Measurements from ENCODE around the gene NEIL1.
"Not testable (repeated sequence)": the region's sequence is repeated elsewhere in the genome, so short reads cannot be mapped to it uniquely, and the experiment has no call there.

NEIL1 gene

DNA sequence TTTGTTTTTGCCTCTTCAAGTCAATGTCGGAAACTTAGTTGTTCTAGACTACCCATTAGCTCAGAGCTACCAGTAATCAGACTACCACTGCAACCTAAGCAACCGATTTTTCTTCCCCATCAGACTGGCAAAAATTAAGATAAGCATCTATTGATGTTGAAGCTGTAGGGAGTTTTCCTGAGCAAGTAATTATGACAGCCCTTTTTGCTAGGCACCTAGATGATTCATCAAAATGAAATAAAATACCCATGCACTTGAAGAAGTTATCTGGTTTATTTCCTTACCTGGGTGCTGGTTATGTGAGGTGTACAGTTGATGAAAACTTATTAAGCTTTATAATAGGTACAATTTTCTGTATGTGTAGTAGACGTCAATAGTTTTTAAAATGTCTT, 11.5 kb upstream of the NEIL1 start:
- no peak for DNase-seq

DNA sequence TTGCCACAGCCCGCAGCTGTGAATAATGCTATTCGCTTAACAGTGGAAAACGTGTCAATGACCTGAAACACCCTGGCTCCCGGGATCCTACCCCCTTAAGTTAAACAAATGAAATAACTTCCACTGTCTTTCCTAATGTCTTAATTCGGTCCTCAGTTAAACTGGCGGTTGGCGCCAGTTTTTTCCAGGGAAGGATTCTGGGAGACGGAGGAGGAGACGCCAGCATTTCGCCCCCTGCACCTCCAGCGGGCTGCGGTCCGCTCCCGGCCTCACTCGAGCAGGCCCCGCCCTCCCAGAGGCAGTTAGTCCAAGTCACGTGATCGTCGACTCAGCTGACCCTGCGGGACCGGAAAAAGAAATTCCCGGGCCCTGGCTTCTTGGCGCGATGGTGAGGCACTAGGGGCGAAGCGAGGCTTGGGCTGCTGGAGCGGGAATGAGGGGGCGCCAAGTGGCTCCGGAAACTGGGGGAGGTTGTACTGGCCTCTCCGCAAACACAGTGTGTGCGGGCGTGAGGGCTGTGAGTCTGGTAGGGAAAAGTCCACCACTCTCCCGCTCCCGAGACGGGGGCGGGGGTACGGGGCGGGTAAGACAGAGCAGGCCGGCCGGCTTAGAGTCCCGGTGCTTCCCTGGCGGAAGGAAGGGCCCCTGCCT, 11.0 kb upstream of the NEIL1 start, which contains the start of gene COMMD4:
Gene COMMD4 (plus strand): TSS at position 359 of the 651 bp plus-strand sequence. CDS start 27 bp downstream, at position 386.
- DNase-seq: peak; percentile 67

DNA sequence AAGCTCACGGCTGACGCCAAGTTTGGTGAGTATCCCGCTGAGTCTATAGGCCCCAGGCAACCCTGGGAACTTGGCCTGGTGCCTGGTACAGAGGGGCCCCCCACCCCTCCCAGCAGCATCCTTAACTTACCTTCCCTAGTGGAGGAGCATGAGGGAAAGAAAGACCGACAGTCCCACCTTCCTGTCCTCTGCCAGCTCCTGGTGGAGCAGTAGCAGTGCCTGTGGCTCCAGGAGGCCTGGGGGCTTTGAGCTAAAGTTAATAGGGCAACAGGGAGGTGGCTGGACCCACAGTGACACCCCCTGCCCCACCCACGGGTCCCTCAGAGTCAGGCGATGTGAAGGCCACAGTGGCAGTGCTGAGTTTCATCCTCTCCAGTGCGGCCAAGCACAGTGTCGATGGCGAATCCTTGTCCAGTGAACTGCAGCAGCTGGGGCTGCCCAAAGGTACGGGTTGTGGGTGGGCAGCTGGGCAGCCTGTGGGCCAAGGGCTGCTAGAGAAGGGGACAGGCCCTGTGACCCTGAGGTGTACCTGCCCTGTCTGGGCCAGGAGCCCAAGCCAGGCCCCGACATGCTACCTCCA, 8.1 kb upstream of the NEIL1 start:
- no peak for DNase-seq

DNA sequence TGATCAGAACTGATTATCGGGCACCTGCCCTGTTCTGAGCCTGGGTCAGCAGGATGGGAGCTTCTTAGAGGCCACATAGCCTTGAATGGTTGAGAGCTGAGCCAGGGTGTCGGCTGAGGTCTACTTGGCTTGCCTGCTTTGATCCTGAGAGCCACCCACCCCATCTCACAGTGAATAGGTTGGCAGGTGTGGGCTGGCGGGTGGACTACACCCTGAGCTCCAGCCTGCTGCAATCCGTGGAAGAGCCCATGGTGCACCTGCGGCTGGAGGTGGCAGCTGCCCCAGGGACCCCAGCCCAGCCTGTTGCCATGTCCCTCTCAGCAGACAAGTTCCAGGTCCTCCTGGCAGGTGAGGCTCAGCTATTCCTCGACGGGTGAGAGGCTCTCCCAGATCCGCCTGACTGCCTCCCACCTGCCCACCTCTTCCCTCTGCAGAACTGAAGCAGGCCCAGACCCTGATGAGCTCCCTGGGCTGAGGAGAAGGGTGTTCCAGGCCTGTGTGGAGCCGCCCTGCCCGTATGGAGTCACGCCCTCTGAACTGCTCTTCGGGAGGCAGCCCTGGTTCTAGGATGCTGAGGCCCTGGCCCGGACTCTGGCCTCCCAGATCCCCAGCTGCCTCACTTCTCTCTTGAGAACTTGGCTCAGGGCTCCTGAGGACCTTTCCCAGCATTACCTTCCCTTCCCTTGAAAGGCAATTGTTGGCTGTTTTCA, 7.2 kb upstream of the NEIL1 start:
- DNase-seq: no peak

DNA sequence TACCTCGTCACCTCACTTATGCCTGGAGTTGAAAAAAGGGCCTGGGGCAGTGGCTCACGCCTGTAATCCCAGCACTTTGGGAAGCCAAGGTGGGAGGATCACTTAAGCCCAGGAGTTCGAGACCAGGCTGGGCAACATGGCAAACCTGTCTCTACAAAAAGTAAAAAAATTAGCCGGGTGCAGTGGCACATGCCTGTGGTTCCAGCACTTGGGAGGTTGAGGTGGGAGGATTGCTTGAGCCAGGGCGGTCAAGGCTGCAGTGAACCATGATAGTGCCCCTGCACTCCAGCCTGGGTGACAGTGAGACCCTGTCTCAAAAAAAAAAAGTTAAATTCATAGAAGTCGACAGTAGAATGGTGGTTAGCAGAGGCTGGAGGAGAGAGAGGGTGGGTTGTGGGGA, 4.6 kb upstream of the NEIL1 start:
- DNase-seq: no peak

DNA sequence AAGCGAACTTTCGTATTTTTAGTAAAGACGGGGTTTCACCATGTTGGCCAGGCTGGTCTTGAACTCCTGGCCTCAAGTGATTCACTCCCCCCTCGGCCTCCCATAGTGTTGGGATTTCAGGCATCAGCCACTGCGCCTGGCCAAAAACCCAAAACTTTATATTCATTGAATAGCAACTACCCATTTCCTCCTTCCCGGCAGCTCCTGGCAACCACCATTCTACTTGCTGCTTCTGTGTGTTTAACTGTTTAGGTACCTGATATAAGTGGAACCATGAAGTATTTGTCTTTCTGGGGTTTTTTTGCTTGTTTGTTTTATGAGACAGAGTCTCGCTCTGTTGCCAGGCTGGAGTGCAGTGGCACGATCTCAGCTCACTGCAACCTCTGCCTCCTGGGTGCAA, 2.9 kb upstream of the NEIL1 start:
- DNase-seq: not testable (repeated sequence)

DNA sequence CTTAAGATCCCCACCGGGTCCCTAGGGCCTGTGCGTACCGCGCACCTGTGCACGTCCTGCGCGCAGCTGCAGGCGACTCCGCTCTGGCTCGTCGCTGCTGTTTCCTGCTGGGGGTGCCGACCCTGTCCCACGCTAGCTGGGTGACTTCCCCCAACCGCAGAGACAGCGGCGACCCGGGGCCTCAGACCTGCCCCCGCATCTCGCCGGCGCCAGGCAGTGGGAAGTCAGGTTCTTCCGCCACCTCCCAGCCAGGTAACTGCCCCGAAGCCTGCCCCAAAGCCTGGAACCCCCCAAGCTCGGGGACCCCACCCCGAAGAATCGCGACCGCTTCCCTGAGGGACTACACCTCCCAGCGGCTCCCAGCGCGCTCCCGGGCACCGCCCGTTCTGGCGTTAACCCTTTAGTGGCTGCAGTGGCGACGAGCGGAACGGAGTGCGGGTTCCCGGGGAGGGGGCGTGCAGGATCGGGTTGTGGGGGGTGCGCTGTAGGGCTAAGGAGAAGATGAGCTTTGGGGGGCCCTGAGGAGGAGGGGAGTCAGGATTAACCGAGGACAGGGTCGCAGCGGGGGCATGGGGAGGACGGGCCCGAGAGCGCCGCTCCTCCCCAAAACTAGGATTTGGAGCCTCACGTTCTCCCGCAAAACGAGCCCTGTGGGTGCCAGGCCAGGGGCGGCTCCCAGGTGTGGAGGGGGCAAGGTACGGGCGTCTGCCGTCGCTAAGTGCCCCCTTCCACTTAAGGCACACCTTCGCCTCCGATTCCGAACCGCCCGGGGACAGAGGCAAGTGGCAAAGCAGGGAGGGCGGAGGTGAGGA, 589 bp downstream of the NEIL1 start:
- DNase-seq: no peak

DNA sequence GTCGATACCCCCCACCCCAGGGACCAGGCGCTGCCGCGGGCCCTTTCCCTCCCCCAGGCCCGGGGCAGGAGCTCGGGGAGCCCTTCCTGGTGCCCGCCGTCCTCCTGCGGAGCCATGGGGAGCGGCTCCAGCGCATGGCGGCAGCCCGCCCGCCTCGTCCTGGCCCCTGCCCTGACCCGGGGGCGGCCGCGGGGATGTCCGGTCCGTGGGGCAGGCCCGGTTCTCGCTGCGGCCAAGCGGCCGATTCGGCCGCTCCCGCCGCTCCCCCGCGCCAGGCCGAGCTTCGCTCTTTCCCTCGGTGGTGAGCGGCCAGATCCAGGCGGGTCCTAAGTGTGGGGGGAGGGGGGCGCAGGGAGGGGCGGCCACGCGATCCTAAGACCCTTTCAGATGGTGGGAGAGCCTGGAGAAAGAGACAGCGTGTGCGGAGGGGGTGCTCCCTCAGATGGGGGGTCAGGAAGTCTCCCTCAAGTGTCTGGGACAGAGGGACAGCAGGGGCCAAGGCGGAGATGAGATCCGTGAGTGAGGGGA, 1.3 kb downstream of the NEIL1 start:
- DNase-seq: no peak

DNA sequence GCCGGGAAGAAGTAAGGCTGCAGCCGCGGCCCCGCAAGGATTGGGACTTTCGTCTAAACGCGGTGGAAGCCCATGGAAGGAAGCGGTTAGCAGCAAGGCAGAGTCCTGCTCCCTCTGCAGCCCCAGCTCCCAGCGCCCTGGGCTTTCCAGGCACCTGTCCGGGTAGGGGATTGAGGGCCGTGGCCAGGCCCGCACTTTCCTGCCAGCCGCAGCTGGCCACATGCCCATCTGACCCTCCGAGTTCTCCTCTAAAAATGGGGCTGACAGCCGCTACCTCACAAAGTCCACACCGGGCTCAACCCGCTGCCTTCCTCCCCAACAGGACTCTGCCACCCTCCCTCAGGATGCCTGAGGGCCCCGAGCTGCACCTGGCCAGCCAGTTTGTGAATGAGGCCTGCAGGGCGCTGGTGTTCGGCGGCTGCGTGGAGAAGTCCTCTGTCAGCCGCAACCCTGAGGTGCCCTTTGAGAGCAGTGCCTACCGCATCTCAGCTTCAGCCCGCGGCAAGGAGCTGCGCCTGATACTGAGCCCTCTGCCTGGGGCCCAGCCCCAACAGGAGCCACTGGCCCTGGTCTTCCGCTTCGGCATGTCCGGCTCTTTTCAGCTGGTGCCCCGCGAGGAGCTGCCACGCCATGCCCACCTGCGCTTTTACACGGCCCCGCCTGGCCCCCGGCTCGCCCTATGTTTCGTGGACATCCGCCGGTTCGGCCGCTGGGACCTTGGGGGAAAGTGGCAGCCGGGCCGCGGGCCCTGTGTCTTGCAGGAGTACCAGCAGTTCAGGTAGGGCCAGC, 1.9 kb downstream of the NEIL1 start:
- DNase-seq: no peak

DNA sequence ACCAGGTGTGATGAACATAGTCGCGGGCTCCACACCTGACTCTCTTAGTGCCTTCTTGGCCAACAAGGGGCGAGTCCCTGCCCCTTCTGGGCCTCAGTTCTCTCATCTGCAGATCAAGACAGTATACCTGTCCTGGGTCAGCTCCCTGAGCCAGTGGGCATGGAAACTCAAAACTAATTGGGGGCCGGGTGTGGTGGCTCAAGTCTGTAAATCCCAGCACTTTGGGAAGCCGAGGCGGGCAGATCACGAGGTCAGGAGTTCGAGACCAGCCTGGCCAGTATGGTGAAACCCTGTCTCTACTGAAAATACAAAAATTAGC, 2.5 kb downstream of the NEIL1 start:
- not testable (repeated sequence) for DNase-seq

DNA sequence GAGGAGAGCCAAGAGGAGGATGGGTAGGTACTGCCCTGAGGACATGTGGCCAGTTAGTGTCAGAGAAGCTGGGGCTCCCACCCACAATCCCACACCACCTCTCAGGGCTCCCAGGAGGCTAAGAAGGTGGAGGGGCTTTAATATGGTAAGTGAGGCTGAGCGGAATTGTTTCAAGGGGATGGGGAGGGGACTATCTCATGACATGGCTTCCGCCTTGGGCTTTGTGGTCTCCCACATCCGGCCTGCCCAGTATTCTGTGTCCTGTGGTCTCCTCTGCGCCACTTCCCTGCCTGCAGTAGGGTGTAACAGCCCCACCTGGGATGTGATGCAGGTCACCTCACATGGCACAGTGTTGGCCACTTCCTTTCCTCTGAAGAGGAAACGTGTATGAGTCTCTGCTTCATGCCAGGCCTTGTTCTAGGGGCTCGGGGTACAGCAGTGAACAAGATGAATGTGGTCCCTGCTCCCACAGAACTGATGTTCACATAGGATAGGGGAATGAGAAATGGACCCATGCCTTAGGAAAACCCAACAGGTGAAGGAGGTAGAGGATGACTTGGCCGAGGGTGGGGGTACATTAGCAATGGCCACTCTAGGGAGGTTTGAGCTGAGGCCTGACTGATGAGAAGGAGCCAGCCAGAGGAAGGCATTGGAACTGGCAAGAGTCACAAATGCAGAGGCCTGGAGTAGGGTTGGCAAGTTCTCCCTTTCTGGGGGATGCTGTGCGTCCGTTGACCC, 3.2 kb downstream of the NEIL1 start:
- DNase-seq: peak; percentile 64

DNA sequence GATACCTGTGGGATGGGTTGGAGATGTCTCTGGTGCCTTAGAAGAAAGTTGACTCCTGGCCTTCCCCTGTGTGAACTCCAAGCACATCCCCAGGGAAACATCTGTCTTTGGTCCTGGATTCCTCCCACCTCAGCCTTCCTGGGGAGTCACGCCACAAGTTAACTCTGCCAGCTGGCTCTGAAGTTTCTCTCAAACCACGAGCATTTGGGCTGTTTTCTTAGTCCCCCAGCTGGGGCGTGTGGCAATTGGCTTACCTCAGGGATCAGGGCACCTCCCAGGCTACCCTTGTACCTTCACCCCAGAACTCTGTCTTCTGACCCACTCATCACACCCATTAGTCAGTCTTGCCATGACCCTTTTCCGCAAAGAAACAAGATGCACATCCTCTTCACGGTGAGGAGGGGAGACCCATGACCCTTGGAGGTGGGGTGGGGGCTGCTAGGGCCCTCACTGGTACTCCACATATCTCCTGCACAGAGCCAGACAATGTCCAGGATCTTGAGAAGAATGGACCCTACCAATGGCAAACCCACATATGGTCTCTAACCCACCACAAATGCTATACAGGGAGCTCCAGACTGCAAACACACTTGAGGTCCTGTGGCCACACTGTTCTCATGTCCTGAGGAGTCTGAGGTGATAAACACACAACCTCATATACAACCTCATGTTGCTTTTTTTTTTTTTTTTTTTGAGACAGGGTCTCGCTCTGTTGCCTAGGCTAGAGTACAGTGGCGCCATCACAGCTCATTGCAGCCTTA, 3.9 kb downstream of the NEIL1 start:
- no peak for DNase-seq

DNA sequence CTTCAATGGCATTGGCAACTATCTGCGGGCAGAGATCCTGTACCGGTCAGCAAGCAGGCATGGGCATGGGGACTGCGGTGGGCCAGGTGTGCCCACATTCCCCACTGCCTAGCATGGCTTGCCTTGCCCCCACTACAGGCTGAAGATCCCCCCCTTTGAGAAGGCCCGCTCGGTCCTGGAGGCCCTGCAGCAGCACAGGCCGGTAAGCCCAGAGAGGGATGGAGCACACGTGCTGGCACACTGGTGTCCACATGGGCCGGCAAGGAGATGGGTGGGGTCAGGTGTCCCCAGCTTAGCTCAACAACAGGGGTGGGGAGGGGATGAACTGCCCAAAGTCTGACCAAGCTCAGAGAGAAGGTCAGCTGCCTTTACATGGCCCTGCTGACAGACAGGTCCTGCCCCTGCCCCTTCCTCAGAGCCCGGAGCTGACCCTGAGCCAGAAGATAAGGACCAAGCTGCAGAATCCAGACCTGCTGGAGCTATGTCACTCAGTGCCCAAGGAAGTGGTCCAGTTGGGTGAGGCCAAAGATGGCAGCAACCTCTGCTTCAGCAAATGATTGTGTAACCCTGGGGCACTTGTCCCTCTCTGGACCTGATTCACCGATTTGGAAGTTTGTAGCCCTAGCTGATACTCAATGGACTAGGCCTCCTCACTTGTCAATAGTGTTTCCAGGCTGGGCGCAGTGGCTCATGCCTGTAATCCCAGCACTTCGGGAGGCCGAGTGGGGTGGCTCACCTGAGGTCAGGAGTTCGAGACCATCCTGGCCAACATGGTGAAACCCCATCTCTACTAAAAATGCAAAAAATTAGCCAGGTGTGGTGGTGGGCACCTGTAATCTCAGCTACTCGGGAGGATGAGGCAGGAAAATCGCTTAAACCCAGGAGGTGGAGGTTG, 5.6 kb downstream of the NEIL1 start:
- DNase-seq: no peak

DNA sequence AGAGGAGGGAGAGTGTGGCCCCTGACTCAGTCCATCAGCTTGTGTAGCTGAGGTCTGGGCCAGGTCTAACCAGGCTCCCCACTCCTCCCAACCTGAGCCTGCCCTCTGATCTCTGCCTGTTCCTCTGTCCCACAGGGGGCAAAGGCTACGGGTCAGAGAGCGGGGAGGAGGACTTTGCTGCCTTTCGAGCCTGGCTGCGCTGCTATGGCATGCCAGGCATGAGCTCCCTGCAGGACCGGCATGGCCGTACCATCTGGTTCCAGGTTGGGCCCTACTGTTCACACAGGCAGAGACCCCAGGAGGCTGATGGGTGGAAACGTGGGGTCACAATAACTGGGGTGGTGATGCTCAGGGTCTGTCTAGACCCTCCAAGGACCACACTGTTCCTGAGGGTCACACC, 6.8 kb downstream of the NEIL1 start:
- DNase-seq: no peak

DNA sequence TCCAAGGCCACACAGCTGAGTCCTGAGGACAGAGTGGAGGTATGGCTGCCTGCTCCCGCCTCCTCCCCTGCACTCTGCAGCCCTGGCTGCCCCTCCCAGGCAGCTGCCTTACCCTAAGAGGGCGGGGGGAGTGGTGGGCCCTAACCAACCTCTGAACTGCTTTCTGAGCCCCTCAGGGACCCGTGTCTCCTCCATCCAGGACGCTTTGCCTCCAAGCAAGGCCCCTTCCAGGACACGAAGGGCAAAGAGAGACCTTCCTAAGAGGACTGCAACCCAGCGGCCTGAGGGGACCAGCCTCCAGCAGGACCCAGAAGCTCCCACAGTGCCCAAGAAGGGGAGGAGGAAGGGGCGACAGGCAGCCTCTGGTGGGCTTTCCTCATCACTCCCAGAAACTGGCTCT, 7.6 kb downstream of the NEIL1 start:
- no peak for DNase-seq

DNA sequence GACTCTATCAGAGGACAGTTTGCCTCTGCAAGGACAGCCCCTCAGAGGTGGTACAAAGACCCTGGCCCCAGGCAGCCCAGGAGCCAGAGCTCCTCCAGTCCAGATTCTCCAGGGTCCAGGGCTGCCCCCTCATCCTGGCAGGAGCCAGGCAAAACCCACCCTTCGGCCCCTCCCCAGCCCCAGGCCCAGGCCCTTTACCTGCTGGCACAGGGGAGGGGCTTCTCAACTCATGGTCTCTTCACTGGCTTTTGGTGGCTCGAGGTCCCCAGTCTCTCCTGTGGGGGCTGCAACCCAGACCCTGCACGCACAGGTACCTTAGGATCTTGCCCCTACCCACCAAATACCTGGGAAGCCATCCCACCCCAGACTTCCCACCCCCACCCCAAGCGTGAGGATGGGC, 8.5 kb downstream of the NEIL1 start:
- no peak for DNase-seq

DNA sequence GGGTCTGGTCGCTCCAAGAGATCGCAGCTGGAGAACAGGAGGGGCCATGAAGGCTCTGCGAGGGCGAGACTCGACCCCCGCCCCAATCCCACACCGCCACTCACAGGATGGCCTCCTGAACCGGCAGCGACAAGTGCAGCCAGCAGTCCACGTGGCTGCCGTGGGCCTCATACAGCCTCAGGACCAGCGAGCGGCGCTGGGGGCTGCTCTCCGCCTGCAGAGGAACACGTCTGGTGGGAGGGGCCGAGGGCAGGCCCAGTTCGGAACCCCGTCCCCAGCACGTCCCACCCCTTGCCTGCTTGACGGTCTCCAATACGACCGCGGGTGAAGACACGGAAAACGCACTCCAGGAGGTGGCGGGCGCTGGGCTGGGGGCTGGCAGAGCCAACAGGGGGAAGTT, 9.2 kb downstream of the NEIL1 start:
- no peak for DNase-seq

DNA sequence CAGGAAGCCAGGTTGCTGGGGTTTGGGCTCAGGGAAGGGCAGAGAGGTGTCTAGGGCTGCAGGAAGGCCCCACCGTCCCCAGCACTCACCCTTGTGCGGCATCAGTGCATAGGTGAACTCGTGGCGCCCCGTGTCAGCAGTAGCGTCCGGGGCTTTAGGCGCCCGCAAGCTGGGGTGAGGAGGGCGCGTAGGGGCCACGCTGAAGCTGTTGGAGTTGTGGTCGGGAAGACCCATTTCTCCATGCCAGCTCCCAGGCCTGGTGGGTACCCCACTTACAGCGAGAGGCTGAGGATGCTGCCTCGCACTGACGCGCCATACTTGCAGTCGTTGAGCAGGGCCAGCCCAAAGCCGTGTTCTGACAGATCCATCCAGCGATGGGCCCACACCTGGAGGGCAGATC, 9.7 kb downstream of the NEIL1 start:
- DNase-seq: no peak

DNA sequence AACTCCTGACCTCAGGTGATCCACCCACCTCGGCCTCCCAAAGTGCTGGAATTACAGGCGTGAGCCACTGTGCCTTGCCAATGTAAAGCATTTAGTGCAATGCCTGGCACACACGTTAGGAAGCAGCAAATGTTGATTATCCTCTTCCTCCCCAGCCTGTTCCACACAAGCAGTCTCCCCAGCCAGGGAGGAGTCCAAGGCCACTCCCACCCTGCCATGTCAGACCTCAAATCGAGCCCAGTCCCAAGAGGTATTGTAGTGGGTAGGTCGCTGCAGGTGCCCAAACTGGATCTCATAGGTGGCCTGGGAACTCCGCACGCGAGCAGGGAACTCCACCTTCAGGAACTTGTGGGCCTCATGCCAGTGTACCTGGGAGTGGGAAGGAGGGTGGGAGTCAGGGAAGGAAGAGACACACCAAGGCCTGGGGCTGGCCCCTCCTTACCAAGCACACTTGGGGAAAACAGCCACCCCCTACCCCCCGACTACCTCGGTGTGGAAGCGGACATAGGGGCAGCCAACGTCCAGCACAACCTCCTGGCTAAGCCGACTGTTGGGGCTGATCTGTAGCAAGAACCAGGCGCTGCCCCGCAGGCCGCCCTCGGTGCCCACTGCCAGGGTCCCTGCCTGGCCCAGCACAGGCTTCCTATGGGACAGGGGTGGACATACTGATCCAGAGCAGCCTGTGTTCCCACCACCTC, 11.3 kb downstream of the NEIL1 start:
- no peak for DNase-seq
